ENCODE measurements around the gene ITLN2. TPM values are rescaled to one million over a fixed set of nuclear protein-coding genes. Genes with fewer than 3 reads are reported as not detected.

The ITLN2 gene
- total and polyA plus RNA-seq, 10 of the 15 experiments (the other 5 are each of a cell fraction or from before 2014, with no cell fraction given) = not detected

Other genes starting within 250 kb of the ITLN2 start
Only the 7 nearest of the 20 such genes appear.
- 0.65 and 0.68 TPM in 2 replicates for gene CD244, start 91.9 kb downstream of the ITLN2 start, total RNA-seq (2014; rRNA removed)
- 0.60 and 0.67 TPM in 2 replicates for gene CD244, start 91.9 kb downstream of the ITLN2 start, total RNA-seq (2014; rRNA removed; fragmentation: Illumina TruSeq; extraction: Trizol)
- gene CD244, start 91.9 kb downstream of the ITLN2 start, total RNA-seq (2021) = 0.35 and 0.80 TPM in 2 replicates
- gene CD244, start 91.9 kb downstream of the ITLN2 start, polyA plus RNA-seq (2011; rRNA removed) = 13.6 and 17.3 TPM in 2 replicates
- gene CD244, start 91.9 kb downstream of the ITLN2 start, polyA plus RNA-seq (2014; fragmentation: Illumina TruSeq; extraction: Trizol) = 0.55 and 0.78 TPM in 2 replicates
- under 1 TPM; 0.24 to 0.37 TPM for gene CD244, start 91.9 kb downstream of the ITLN2 start, polyA plus RNA-seq (2014; fragmentation: Nextera tagmentation; extraction: Ambion mirVana)
- 0.59 and 0.77 TPM in 2 replicates for gene CD244, start 91.9 kb downstream of the ITLN2 start, polyA plus RNA-seq (2014; rRNA removed)
- gene CD244, start 91.9 kb downstream of the ITLN2 start, polyA plus RNA-seq (2016; fragmentation: Nextera tagmentation; extraction: Ambion mirVana) = 1 to 10 TPM in 1 of 2 experiments, under 1 TPM in 1; 0.90 to 1.2 TPM
- not detected in 2 replicates for gene ITLN1, start 69.6 kb downstream of the ITLN2 start, total RNA-seq (2014; rRNA removed)
- gene ITLN1, start 69.6 kb downstream of the ITLN2 start, total RNA-seq (2014; rRNA removed; fragmentation: Illumina TruSeq; extraction: Trizol) = not detected in 2 replicates
- gene ITLN1, start 69.6 kb downstream of the ITLN2 start, total RNA-seq (2021) = not detected in 2 replicates
- not detected in 2 replicates for gene ITLN1, start 69.6 kb downstream of the ITLN2 start, polyA plus RNA-seq (2011; rRNA removed)
- gene ITLN1, start 69.6 kb downstream of the ITLN2 start, polyA plus RNA-seq (2014; fragmentation: Illumina TruSeq; extraction: Trizol) = not detected in 2 replicates
- not detected for gene ITLN1, start 69.6 kb downstream of the ITLN2 start, polyA plus RNA-seq (2014; fragmentation: Nextera tagmentation; extraction: Ambion mirVana)
- gene ITLN1, start 69.6 kb downstream of the ITLN2 start, polyA plus RNA-seq (2014; rRNA removed) = not detected in 2 replicates
- gene ITLN1, start 69.6 kb downstream of the ITLN2 start, polyA plus RNA-seq (2016; fragmentation: Nextera tagmentation; extraction: Ambion mirVana) = not detected
- 23.7 and 33.2 TPM in 2 replicates for gene F11R, start 66.3 kb upstream of the ITLN2 start, total RNA-seq (2014; rRNA removed)
- 29.5 and 31.9 TPM in 2 replicates for gene F11R, start 66.3 kb upstream of the ITLN2 start, total RNA-seq (2014; rRNA removed; fragmentation: Illumina TruSeq; extraction: Trizol)
- 29.8 and 33.2 TPM in 2 replicates for gene F11R, start 66.3 kb upstream of the ITLN2 start, total RNA-seq (2021)
- gene F11R, start 66.3 kb upstream of the ITLN2 start, polyA plus RNA-seq (2011; rRNA removed) = 51.8 and 80.9 TPM in 2 replicates
- gene F11R, start 66.3 kb upstream of the ITLN2 start, polyA plus RNA-seq (2014; fragmentation: Illumina TruSeq; extraction: Trizol) = 54.5 and 71.7 TPM in 2 replicates
- gene F11R, start 66.3 kb upstream of the ITLN2 start, polyA plus RNA-seq (2014; fragmentation: Nextera tagmentation; extraction: Ambion mirVana) = 10 to 100 TPM; 15.3 TPM
- gene F11R, start 66.3 kb upstream of the ITLN2 start, polyA plus RNA-seq (2014; rRNA removed) = 21.0 and 23.4 TPM in 2 replicates
- gene F11R, start 66.3 kb upstream of the ITLN2 start, polyA plus RNA-seq (2016; fragmentation: Nextera tagmentation; extraction: Ambion mirVana) = 10 to 100 TPM; 21.3 to 24.9 TPM
- gene TSTD1, start 84.2 kb upstream of the ITLN2 start, total RNA-seq (2014; rRNA removed) = 72.2 and 72.7 TPM in 2 replicates
- 37.6 and 38.4 TPM in 2 replicates for gene TSTD1, start 84.2 kb upstream of the ITLN2 start, total RNA-seq (2014; rRNA removed; fragmentation: Illumina TruSeq; extraction: Trizol)
- gene TSTD1, start 84.2 kb upstream of the ITLN2 start, total RNA-seq (2021) = 43.2 and 49.0 TPM in 2 replicates
- gene TSTD1, start 84.2 kb upstream of the ITLN2 start, polyA plus RNA-seq (2011; rRNA removed) = 65.8 and 82.6 TPM in 2 replicates
- gene TSTD1, start 84.2 kb upstream of the ITLN2 start, polyA plus RNA-seq (2014; fragmentation: Illumina TruSeq; extraction: Trizol) = 14.5 and 33.3 TPM in 2 replicates
- gene TSTD1, start 84.2 kb upstream of the ITLN2 start, polyA plus RNA-seq (2014; fragmentation: Nextera tagmentation; extraction: Ambion mirVana) = 100 to 1,000 TPM; 102 to 145 TPM
- 96.1 and 99.1 TPM in 2 replicates for gene TSTD1, start 84.2 kb upstream of the ITLN2 start, polyA plus RNA-seq (2014; rRNA removed)
- 100 to 1,000 TPM; 100 to 118 TPM for gene TSTD1, start 84.2 kb upstream of the ITLN2 start, polyA plus RNA-seq (2016; fragmentation: Nextera tagmentation; extraction: Ambion mirVana)
- 90.2 and 92.1 TPM in 2 replicates for gene USF1, start 91.2 kb upstream of the ITLN2 start, total RNA-seq (2014; rRNA removed)
- gene USF1, start 91.2 kb upstream of the ITLN2 start, total RNA-seq (2014; rRNA removed; fragmentation: Illumina TruSeq; extraction: Trizol) = 61.4 and 65.1 TPM in 2 replicates
- gene USF1, start 91.2 kb upstream of the ITLN2 start, total RNA-seq (2021) = 60.3 and 65.8 TPM in 2 replicates
- 33.8 and 46.0 TPM in 2 replicates for gene USF1, start 91.2 kb upstream of the ITLN2 start, polyA plus RNA-seq (2011; rRNA removed)
- gene USF1, start 91.2 kb upstream of the ITLN2 start, polyA plus RNA-seq (2014; fragmentation: Illumina TruSeq; extraction: Trizol) = 50.5 and 60.9 TPM in 2 replicates
- 10 to 100 TPM in 1 of 2 experiments, 1 to 10 TPM in 1; 9.4 to 26.3 TPM for gene USF1, start 91.2 kb upstream of the ITLN2 start, polyA plus RNA-seq (2014; fragmentation: Nextera tagmentation; extraction: Ambion mirVana)
- gene USF1, start 91.2 kb upstream of the ITLN2 start, polyA plus RNA-seq (2014; rRNA removed) = 72.6 and 72.8 TPM in 2 replicates
- 10 to 100 TPM; 11.5 to 23.1 TPM for gene USF1, start 91.2 kb upstream of the ITLN2 start, polyA plus RNA-seq (2016; fragmentation: Nextera tagmentation; extraction: Ambion mirVana)
- gene ARHGAP30, start 115.1 kb upstream of the ITLN2 start, total RNA-seq (2014; rRNA removed) = 64.8 and 72.0 TPM in 2 replicates
- gene ARHGAP30, start 115.1 kb upstream of the ITLN2 start, total RNA-seq (2014; rRNA removed; fragmentation: Illumina TruSeq; extraction: Trizol) = 78.5 and 78.9 TPM in 2 replicates
- 136 and 143 TPM in 2 replicates for gene ARHGAP30, start 115.1 kb upstream of the ITLN2 start, total RNA-seq (2021)
- gene ARHGAP30, start 115.1 kb upstream of the ITLN2 start, polyA plus RNA-seq (2011; rRNA removed) = 68.3 and 90.2 TPM in 2 replicates
- 74.3 and 94.1 TPM in 2 replicates for gene ARHGAP30, start 115.1 kb upstream of the ITLN2 start, polyA plus RNA-seq (2014; fragmentation: Illumina TruSeq; extraction: Trizol)
- gene ARHGAP30, start 115.1 kb upstream of the ITLN2 start, polyA plus RNA-seq (2014; fragmentation: Nextera tagmentation; extraction: Ambion mirVana) = 10 to 100 TPM; 12.9 to 20.9 TPM
- 81.9 and 86.9 TPM in 2 replicates for gene ARHGAP30, start 115.1 kb upstream of the ITLN2 start, polyA plus RNA-seq (2014; rRNA removed)
- gene ARHGAP30, start 115.1 kb upstream of the ITLN2 start, polyA plus RNA-seq (2016; fragmentation: Nextera tagmentation; extraction: Ambion mirVana) = 10 to 100 TPM; 64.1 to 74.0 TPM
- gene NECTIN4, start 134.7 kb upstream of the ITLN2 start, total RNA-seq (2014; rRNA removed) = 2.5 and 2.8 TPM in 2 replicates
- gene NECTIN4, start 134.7 kb upstream of the ITLN2 start, total RNA-seq (2014; rRNA removed; fragmentation: Illumina TruSeq; extraction: Trizol) = 3.1 and 3.3 TPM in 2 replicates
- 4.0 and 5.6 TPM in 2 replicates for gene NECTIN4, start 134.7 kb upstream of the ITLN2 start, total RNA-seq (2021)
- gene NECTIN4, start 134.7 kb upstream of the ITLN2 start, polyA plus RNA-seq (2011; rRNA removed) = 7.5 and 8.7 TPM in 2 replicates
- 2.6 and 4.5 TPM in 2 replicates for gene NECTIN4, start 134.7 kb upstream of the ITLN2 start, polyA plus RNA-seq (2014; fragmentation: Illumina TruSeq; extraction: Trizol)
- gene NECTIN4, start 134.7 kb upstream of the ITLN2 start, polyA plus RNA-seq (2014; fragmentation: Nextera tagmentation; extraction: Ambion mirVana) = 1 to 10 TPM; 3.2 to 3.5 TPM
- 3.4 TPM in 2 replicates for gene NECTIN4, start 134.7 kb upstream of the ITLN2 start, polyA plus RNA-seq (2014; rRNA removed)
- 1 to 10 TPM; 6.9 to 8.3 TPM for gene NECTIN4, start 134.7 kb upstream of the ITLN2 start, polyA plus RNA-seq (2016; fragmentation: Nextera tagmentation; extraction: Ambion mirVana)